Vagina (tissue), 2 donors: ENCODE results near the gene SPAG6.

Experiments
- POLR2A ChIP-seq, 2 donors: fragments of 450-650 bp; IDR thresholded peaks; one replicate each; pipeline ENCODE4 v1.6.1; 2017; ENCODE audit warnings: antibody characterized with exemption in 2 of 2, mild to moderate bottlenecking in 2 of 2, moderate library complexity in 2 of 2
- TF ChIP-seq, protein P1 (sequence below), 3 experiments: fragments of 450-650 bp in 2 of 3; fragments of 200-600 bp in 1 of 3; sonication (generic) in 1 of 3; IDR thresholded peaks; one replicate each; pipeline ENCODE4 v1.5.1; 2017 to 2019; ENCODE audit warnings: antibody characterized with exemption in 3 of 3, mild to moderate bottlenecking in 2 of 3, moderate library complexity in 2 of 3

DNA sequence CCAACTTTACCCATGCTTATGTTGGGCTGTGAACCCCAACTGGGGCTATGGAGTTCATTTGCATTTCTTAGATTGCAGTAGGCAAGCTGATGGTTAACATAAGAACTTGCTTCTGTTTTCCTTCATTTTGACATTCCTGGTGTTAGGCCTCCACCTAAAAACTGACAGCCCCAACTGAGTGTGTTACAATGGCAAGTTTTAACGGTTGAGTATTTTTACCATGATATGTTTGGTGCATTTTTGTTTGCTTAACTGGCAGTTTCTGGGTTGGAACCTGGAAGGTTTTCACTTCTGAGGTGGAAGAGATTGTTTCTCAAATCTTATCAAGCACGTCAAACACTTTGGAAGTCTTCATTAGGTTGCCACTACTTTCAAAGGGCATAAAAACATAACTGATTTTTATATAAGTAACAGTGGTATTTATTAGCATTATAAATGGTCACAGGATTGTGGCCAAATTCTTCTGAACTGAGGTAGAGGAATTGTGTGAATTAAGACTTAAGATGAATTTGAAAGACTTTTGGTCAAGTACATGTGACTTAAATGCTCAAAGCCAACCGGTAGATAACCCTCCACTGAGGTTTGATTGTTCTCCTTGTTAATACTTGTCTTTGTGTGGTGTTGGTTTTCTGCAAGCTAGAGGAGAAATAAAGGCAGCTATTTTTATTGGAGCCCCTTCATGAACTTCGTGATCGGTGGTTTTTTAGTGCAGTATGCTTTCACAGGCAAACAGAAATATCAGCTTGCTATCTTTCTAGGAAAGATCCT lies 21.6 kb upstream of the SPAG6 start:
- TF ChIP-seq, protein P1, sequence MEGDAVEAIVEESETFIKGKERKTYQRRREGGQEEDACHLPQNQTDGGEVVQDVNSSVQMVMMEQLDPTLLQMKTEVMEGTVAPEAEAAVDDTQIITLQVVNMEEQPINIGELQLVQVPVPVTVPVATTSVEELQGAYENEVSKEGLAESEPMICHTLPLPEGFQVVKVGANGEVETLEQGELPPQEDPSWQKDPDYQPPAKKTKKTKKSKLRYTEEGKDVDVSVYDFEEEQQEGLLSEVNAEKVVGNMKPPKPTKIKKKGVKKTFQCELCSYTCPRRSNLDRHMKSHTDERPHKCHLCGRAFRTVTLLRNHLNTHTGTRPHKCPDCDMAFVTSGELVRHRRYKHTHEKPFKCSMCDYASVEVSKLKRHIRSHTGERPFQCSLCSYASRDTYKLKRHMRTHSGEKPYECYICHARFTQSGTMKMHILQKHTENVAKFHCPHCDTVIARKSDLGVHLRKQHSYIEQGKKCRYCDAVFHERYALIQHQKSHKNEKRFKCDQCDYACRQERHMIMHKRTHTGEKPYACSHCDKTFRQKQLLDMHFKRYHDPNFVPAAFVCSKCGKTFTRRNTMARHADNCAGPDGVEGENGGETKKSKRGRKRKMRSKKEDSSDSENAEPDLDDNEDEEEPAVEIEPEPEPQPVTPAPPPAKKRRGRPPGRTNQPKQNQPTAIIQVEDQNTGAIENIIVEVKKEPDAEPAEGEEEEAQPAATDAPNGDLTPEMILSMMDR (IDR thresholded peaks at IDR 0.05): no peak
- TF ChIP-seq POLR2A (IDR thresholded peaks at IDR 0.05): no peak
